OCI-LY3 (cell line): ENCODE measurements around the gene C21orf91.

Experiments
- EZH2phosphoT487 ChIP-seq: fragments of 200-600 bp; shearing (Covaris generic); IDR thresholded peaks from 2 replicates; pipeline ENCODE4 v1.6.1; 2018; ENCODE audit warnings: antibody characterized with exemption, mixed run types, low read depth
- TF ChIP-seq, protein P1 (sequence below): fragments of 200-600, 300-600 bp; sonication (generic); IDR thresholded peaks from 2 replicates; pipeline ENCODE4 v1.5.1; 2014; ENCODE audit warnings: antibody characterized with exemption, low read length, low read depth

- TF ChIP-seq, protein P1, sequence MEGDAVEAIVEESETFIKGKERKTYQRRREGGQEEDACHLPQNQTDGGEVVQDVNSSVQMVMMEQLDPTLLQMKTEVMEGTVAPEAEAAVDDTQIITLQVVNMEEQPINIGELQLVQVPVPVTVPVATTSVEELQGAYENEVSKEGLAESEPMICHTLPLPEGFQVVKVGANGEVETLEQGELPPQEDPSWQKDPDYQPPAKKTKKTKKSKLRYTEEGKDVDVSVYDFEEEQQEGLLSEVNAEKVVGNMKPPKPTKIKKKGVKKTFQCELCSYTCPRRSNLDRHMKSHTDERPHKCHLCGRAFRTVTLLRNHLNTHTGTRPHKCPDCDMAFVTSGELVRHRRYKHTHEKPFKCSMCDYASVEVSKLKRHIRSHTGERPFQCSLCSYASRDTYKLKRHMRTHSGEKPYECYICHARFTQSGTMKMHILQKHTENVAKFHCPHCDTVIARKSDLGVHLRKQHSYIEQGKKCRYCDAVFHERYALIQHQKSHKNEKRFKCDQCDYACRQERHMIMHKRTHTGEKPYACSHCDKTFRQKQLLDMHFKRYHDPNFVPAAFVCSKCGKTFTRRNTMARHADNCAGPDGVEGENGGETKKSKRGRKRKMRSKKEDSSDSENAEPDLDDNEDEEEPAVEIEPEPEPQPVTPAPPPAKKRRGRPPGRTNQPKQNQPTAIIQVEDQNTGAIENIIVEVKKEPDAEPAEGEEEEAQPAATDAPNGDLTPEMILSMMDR, result no peak
- no peak for TF ChIP-seq EZH2phosphoT487
Measured at GRCh38 chr21:17818186-17819113, 706 bp downstream of the C21orf91 start.
